ENCODE data around the gene HTR7.

The HTR7 gene

DNA sequence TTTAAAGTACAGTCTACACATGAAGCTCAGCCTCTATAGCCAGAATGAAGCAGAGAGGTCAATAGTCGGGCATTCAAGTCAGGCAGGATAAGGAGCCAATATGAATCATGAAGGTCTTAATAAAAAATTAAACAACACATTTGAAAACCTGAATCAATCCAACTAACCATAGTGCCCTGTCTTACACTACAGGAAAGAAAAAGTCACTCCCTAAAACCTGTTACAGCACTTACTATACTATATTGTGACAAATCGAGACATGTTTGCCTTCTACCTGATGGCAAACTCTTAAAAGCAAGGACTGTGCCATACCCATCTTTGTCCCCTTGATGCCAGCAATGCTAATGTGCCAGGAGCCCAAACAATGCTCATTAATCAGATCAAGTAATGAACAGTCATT lies 117.6 kb downstream of the HTR7 start:
- no peak for DNase-seq (ENCODE audit: low read depth)

DNA sequence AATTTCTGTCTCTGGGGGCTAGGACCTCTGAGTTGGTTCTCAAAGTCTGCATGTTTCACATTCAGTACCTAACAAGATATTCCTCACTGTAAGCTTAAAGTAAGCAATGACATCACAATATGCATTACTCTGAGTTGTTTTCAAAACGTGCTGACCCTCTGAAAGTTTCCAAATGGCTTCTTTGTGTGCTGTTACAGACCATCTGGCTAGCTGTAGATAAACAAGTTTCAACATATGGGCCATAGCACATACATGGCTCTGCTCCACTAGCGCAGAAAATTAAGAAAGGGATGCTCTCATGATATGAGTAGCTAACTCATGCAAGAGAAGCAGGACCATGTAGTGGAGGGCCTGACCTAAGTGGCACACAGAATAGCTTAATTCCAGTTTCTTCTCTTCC lies 119.0 kb downstream of the HTR7 start:
- DNase-seq (ENCODE audit: low read depth): no peak

- no peak for DNase-seq (ENCODE audit: low read depth)
Measured at GRCh38 chr10:90734415-90734814, 123.4 kb downstream of the HTR7 start.

DNA sequence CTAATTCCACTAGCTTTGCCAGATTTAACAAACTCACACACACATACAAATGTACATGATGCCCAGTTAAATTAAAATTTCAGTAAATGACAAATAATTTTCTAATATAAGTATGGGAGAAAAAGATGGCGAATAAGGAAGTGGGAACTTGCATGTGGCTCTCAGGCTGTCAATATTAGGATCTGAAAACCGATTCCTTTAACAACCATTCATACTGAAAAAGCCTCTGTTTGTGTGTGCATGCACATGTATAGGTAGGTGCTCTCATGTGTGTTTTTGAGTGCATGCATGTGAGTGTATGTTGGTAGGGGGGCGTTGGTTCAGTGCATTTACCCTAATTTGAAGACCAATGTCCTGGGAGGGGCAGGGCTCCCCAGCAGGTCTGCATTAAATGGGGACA lies 125.3 kb downstream of the HTR7 start:
- DNase-seq (ENCODE audit: low read depth): no peak

GRCh38 chr10:90723416-90724068 lies 134.3 kb downstream of the HTR7 start:
- no peak for DNase-seq (ENCODE audit: low read depth)

GRCh38 chr10:90722832-90723231 lies 135.0 kb downstream of the HTR7 start:
- DNase-seq (ENCODE audit: low read depth): no peak

- no peak for DNase-seq (ENCODE audit: low read depth)
Measured at GRCh38 chr10:90718182-90718581, 139.7 kb downstream of the HTR7 start.

GRCh38 chr10:90712529-90712928 lies 145.3 kb downstream of the HTR7 start:
- no peak for DNase-seq (ENCODE audit: low read depth)

- no peak for DNase-seq (ENCODE audit: low read depth)
Measured at GRCh38 chr10:90709727-90710126, 148.1 kb downstream of the HTR7 start.

- no peak for DNase-seq (ENCODE audit: low read depth)
Measured at GRCh38 chr10:90707657-90708056, 150.2 kb downstream of the HTR7 start.

- no peak for DNase-seq (ENCODE audit: low read depth)
Measured at GRCh38 chr10:90701428-90701827, 156.4 kb downstream of the HTR7 start.

DNA sequence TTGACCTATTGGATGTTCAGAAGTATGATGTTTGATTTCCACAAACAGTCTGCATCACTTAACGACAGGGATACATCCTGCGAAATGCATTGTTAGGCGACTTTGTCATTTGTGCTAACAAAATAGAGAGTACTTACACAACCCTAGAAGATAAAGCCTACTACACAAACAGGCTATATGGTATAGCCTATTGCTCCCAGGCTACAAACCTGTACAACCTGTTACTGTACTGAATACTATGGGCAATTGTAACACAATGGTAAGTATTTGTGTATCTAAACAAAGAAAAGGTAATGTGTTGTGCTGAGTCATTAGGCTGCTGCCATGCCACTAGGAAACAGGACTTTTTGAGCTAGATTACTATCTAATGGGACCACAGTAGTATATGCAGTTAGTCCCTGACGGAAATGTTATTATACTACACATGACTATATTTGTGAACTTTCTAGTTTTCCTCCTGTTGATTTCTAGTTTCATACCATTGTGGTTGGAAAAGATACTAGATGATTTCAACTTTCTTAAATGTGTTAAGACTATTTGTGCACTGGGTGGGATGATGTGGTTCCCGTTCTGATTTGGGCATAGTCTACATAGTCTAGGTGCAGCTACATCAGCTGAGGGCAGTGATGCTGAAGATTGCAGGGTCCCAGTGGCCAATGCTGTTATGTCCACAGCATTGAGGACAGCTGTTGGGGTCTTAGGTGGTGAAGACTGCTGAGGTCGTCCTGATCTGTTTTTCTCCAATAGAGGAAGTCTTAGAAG lies 161.7 kb downstream of the HTR7 start:
- DNase-seq (ENCODE audit: low read depth): no peak
